NCI-H2107 treated with DMSO at 0.1 percent for 48 hours (cell line): Measurements from ENCODE around the gene NPTN.
A peak's percentile ranks its signal among the peaks of the same experiment; 100 is the strongest.
"Not testable (repeated sequence)": the region's sequence is repeated elsewhere in the genome, so short reads cannot be mapped to it uniquely, and the experiment has no call there.

Experiments
- DNase-seq: peaks from one replicate; lab custom pipeline; 2025; ENCODE audit not compliant: unreplicated experiment; lab: John Stamatoyannopoulos, UW

NPTN gene

DNA sequence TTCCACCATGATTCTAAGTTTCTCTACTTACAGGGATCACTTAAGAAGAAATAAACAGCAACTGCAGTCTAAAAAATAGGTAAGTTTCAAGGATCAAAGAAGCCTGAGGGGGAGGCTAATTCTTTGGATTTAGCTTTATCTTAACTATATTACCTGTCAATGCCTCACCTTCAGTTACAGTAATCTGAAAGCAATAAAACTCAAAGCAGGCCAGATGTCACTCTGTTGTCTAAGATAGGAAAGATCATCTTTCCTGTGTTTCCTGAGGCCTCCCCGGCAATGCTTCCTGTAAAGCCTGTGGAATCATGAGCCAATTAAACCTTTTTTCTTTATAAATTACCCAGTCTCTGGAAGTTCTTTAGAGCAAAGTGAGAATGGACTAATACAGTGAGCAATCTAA lies 60.2 kb downstream of the NPTN start:
- DNase-seq = no peak

DNA sequence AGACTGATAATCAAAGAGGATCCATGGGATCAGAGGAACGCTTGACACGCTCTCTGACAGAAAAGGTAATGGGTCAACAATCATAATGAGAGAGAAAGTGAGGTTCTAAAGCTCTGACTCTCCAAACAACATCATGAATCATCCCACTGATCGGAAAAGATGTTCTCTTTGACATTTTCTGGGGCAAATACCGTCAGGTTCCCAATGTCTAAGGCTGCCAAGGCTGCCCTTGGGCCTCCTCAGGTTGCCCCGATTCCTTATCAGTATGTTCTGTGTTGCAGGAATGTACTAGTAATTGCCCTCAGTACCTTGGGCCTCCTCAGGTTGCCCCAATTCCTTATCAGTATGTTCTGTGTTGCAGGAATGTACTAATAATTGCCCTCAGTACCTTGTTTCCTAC lies 60.9 kb downstream of the NPTN start:
- no peak for DNase-seq

DNA sequence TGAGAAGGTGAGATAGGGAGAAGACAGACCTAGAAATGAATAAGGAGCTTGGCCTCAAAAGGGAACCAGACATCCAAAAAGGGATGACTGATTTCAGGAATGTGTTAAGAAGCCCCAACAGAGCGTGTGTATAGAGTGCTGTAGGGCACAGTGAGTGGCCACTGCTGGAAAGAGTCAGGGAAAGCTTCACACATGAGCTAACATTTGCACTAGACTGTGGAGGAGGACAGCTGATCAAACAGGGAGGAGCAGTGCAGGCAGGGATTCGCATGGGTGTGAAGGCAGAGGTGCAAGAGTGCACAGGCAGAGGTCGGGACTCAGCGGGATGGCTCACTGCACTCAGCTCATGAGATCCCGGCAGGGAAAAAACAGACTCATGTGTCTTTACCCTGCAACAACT lies 61.8 kb downstream of the NPTN start:
- DNase-seq = no peak

DNA sequence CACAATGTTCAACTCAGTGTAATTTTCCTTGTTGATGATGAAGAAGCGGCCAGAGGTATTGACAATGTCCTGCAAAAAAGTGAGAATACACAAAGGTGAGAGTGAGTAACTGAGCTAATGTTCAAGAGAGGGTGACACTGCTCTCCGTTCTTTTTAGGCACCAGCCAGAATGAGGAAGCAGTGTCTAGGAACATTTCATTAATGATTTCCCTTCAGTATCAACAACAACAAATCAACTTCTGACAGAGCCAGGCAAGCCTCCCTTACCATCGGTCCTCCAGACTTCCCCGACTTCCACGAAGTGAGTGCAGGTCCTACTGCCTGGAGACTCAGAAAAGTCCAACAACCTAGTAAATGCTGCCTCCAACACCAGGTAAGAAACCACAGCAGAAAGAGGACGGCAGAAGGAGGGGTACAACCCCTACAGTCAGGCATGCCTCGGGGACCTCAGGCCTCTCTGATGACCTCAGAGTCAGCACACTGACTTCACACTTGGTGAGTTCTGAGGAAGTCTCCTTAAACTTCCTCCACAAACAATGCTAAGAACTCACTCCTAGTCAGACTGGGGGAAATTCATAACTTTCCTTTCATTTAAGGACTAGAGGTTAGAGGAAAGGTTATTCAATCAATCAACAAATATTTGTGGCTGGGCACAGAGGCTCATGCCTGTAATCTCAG lies 62.7 kb downstream of the NPTN start:
- no peak for DNase-seq

DNA sequence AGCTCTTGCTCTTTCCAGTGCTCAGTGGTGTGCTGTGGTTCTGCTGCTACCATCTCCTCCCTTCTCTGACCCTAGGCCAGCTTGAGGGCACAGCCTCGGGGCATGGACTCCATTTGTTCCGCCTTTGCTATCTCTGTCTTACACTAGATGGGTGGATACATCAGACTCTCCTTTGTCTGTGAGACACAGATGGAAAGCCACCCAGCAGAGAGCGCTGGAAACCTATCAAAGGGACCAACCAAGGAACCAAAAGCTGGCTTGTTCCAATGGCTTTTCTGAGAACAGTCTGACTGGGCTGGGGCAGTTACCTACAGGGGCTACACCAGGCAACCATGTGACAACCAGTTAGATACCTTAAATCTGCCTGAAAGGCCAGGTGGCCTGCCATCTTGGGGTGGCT lies 63.8 kb downstream of the NPTN start:
- no peak for DNase-seq

DNA sequence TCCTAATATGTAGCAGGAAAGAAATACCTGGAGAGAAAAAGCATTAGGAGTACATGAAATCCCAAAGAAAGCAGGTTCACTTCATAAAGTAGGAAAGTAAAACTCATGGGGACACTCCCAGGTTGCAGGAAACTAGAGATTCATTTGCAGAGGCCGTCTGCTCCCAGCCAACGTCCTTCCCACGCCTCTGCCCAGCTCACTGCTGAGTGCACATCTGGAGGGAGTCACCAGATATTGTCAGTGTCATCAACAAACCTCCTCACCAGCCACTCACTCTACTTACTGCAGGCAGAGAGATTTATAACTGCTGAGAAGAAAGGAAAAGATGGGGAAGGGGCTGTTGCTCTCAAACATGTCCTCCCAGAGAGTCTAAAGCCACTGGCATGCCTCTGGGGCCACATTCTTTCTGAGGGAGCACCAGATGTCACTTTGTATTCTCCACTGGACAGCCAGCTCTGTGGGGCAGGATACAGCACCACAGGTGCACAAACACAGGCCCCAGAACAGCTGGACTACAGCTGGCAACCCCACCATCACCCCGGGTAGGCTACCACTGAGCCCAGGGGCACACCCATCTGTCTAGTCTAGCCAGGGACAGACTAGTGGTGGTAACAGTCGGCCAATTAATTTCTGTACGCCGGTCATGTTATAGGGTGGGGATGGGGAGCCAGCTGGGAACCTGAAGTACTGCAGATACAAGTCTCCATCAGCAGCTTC lies 64.5 kb downstream of the NPTN start:
- DNase-seq = no peak

DNA sequence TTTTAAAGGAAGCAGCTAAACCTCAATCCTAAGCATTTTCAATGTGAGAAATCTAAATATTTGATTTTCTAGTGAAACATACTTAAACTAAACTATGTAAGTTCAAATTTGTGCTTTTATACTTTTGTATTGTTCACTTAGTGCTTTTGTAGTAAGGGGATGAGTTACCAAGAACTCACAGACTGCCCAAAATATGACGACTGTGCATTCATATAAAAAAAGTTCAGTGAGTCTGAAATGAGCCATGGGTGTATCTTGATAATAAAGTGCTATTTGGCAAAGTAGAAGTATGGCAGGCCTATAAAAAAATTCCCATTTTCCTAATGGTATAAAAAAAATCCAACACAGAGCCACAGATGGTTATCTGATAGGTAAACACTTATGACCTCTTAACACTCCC lies 66.2 kb downstream of the NPTN start:
- DNase-seq = no peak

DNA sequence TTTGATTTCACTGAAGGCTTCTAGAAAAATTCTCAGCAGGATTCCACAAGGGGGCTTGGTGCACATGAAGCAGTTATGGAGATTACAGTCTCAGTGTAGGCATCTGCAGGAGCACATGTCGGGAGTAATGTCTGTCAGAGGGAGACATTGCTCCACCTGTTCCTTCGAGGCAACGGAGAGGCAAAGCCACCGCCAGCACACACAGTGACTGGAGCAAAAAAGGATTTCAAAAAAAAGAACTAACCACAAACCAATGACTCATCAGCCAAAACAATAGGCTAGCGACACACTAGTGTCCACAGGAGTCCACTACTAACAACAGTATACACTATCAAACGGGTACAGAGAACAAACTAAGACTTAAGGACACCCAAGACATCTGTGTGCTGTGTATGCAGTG lies 68.9 kb downstream of the NPTN start:
- peak; percentile 23 for DNase-seq

DNA sequence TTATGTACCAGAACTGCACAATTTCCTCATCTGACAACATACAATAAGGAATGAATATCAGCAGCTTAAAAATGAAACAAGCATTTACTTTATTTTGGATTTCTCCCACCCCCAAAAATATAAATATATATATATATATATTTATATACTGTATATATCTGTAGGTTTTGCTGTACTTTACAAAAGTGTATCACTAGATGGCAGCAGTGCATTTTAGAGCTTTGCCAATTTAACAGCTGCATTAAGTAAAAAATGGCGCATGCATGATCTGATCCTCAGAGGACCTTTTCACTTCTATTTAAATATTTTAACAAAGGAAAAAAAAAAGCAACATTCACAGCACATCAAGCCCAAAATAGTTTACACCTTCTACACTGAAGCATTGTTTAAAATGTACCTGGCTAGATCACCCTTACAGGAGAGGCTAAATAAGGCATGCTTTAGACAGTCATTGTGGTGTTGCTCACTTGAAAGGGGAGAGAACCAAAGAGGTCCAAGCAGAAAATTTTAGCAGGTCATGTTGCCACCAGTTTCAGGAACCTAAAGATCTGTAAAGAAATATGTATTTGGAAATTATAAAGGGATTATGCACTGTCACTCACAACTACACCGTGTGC lies 72.6 kb downstream of the NPTN start:
- DNase-seq = peak; percentile 67

DNA sequence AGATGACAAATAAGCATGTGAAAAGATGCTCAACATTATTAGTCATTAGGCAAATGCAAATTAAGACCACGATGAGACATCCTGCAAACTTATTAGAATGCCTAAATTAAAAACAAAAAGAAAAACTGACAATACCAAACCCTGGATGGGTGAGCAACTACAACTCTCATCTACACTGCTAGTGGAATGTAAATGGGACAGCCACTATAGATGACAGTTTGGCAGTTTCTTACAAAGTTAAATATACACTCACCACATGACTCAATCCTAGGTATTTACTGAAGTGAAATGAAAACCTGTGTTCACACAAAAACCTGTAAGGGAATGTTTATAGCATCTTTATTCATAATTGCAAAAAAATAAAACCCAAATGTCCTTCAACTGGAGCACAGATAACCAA lies 74.7 kb downstream of the NPTN start:
- no peak for DNase-seq

DNA sequence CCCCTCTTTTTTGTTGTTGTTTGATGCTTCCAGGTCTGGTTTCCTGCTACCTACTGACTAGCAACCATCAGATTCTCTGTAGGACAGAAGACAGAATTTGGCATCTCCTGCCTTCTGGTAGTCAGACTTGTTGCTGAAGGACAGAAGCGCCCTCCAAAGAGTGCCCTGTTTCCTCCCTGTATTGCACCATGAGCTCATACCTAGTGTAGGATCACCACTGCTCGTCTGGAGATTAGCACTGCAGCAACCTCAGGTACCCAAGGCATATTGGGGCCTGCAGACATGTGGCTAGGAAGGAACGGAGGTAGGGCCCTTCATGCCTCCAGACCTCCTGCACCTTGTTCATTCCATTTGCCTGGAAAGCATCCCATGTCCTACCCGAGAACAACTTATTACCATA lies 78.1 kb downstream of the NPTN start:
- DNase-seq = no peak

DNA sequence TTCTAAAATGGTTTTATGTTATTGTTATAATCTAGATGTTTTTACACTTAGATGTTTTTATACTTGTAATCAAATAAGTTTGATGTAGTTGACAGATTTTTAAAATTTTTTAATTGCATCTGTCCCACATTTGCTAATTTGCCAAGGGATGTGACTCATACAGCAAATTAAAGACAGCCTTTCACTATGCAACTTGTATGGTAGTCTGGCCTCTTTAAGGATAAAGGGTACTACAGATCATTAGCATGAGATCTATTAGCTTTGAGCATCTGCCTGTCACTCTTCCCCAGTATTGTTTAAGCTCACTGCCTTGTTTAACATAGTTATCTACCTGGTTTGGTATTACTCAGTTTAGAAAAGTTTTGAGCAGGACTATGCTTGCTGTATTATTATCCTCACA lies 83.0 kb downstream of the NPTN start:
- no peak for DNase-seq

DNA sequence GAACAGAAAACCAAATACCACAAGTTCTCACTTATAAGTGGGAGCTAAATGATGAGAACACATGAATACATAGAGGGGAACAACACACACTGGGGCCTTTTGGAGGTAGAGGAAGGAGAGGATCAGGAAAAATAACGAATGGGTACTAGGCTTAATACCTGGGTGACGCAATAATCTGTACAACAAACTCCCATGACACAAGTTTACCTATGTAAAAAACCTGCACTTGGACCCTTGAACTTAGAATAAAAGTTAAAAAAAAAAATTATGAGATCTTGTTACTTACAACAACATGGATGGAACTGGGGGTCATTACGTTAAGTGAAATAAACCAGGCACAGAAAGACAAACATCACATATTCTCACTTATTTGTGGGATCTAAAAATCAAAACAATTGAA lies 84.3 kb downstream of the NPTN start:
- DNase-seq = not testable (repeated sequence)

DNA sequence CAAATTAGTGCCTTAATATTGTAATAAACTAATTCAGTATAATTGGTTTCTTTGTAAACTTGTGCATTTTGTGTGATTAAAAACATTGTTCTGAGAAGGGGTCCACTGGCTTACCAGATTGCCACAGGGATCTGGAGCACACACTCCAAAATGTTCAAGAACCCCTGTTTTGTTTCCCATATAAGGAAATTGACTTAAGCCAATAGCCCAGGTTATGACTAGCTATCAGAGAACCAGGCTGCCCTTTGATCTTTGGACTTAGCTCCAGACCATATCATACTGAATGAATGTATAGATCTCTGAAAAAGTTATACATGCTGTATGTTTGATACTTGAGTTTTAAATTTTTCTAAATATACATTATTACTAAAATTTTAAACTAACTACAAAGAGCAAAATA lies 91.7 kb downstream of the NPTN start:
- DNase-seq = no peak

DNA sequence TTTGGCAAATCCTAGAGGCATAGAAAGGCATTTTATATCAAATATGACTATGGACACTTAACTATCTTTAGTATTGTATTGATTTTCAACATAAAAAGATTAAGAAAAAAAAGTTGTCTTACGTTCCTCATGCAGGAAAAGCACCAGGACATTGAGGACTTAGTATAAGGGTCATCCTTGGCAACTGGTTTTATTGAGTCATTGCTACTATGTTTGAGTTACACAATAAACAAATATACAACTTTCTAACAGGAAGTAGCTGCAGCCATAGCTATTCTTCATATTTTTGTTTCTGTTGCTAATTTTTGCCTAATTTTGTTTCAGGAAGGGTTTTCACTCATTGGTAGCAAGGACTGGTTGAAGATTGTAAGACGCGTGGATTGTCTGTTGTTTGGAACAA lies 93.0 kb downstream of the NPTN start:
- DNase-seq = no peak

DNA sequence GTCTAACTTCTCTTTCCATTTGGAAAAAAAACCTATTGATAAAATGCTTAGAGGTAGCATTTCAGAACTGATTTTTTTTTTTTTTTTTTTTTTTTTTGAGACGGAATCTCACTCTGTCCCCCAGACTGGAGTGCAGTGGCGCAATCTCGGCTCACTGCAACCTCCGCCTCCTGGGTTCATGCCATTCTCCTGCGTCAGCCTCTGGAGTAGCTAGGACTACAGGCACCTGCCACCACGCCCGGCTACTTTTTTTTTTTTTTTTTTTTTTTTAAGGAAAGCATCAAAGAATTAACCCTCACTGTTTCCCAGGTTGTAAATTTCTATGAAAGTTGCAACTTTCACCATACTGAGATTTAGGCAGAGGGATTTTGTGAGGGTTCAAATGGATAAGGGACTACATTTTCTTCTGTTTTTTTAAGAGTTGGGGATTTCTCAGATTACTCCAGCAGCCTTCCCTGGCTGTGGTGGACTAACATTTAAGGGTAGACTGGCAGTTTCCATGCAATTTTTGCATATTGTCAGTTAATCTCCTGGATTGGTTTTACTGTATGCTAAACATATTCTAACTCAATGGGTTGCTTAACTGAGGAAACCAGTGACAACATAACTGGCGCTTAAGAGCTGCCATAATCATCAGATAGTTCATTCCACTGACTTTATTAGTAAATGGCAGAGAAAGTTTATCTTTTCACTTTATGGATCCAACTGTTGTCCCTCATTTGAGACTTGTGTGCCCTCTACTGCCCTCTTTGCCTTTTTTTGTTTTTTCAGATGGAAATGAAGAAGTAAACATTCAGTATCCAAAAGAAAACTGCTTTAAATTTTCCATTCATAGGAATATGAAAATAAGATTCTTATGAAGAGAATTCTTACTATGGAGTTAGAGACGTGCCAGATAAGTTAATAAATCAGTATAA lies 93.7 kb downstream of the NPTN start:
- DNase-seq = no peak

DNA sequence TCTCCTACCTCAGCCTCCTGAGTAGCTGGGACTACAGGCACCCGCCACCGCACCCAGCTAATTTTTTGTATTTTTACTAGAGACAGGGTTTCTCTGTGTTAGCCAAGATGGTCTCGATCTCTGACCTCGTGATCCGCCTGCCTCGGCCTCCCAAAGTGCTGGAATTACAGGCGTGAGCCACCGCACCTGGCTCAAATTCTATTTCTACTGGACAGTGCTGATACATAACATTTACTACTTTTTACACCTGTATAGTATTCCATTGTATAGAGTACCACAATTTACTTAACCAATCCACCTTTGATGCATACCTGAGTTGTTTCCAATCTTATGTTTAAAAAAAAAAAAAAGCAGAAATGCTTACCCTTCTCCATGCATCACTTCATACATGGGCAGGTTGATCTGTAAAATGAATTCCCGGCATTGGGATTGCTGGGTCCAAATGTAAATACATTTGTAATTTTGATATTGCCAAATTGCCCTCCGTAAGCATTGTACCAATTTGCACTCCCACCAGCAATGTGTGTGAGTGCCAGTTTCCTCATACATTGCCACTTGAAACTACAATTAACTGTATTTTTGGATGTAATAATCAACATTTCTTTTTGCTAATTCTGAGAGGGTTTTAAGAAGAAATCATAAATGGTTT lies 94.5 kb downstream of the NPTN start:
- DNase-seq = no peak

DNA sequence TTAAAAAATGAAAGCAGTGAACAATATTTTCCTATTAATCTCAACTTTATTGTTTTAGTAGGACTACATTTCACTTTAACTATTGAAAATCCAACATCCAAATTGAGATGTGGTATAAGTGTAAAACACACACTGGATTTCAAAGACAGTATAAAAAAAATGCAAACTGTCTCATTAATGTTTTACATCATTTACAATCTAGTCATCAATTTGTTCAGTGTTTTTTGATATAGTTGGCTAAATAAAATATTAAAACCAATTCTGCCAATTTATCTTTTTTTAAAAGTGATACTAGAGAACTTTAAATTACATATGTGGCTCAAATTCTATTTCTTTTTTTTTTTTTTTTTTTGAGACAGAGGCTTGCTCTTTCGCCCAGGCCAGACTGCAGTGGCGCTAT lies 95.1 kb downstream of the NPTN start:
- no peak for DNase-seq

DNA sequence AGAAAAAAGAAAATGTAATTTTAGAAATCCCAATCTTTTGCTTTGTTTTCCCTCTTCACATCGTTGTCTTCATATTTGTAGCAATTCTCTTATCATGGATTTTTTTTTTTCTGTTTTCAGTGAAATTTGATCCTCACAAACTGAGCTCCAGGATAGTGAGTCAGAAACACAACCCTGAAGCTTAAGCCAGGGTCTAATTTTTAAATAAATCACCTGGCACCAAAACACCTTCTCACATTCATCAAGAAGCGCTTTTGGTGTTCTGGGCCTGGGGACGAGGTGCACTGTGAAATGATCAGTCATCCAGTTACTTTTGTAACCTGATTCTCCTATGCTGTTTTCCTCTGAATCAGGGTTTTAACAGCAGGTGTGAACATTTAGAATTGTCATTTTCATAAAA lies 102.5 kb downstream of the NPTN start:
- DNase-seq = peak; percentile 22

DNA sequence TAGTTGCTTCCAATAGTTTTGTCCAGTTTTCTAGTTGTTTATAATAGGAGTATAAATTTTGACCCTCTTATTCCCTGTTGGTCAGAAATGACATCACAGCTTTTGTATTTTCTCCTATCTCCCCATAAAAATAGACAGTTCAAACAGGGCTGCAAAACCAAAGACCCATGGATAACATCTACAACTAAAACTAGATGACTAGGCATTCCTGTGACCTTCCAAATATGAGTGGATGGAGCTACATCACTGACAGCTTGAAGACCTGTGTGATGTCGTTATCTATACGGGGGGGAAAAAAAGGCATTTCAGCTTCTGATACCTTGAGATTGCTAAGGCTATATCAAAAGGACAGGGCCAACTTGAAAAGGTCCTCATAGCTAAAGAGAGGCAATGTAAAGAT lies 105.6 kb downstream of the NPTN start:
- no peak for DNase-seq

DNA sequence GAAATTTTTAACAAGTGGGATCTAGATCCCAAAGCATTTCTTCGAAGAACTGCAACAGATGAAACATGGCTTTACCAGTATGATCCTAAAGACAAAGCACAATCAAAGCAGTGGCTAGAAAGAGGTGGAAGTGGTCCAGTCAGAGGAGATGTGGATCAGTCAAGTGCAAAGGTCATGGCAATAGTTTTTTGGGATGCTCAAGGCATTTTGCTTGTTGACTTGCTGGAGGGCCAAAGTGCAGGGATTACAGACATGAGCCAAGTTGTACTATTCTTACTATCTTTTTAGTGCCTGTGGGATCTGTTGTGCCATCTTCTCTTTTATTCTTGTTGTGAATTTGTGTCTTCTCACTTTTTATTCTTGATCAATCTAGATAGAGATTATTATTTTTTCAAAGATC lies 108.3 kb downstream of the NPTN start:
- no peak for DNase-seq
